Astrocyte (in vitro differentiated cells and primary cell): ENCODE results near the gene GRAMD4. TPM values are rescaled to one million over a fixed set of nuclear protein-coding genes. Genes with fewer than 3 reads are reported as not detected.
"Not testable (repeated sequence)": the region's sequence is repeated elsewhere in the genome, so short reads cannot be mapped to it uniquely, and the experiment has no call there.

Experiments
- DNase-seq: peaks from one replicate; pipeline ENCODE4 v3.0.0-alpha.2; 2010; ENCODE audit warnings: low read depth
- FAIRE-seq: peaks from 2 replicates; lab custom pipeline; 2011; peaks lifted over from hg19 to GRCh38; lab: Jason Lieb, UNC
- H2AFZ ChIP-seq: 2 replicates; pipeline ENCODE4 v1.6.0; 2012; ENCODE audit warnings: low read depth, low read length, inconsistent platforms
- H3K27ac ChIP-seq: 2 replicates; pipeline ENCODE4 v1.5.1; 2011; ENCODE audit warnings: low read depth, low read length, inconsistent platforms
- H3K27me3 ChIP-seq: 2 replicates; pipeline ENCODE4 v1.6.0; 2011; ENCODE audit warnings: low read length, inconsistent platforms; ENCODE audit not compliant: insufficient read depth
- H3K36me3 ChIP-seq: 2 replicates; pipeline ENCODE4 v1.5.1; 2011; ENCODE audit warnings: low read length, inconsistent platforms; ENCODE audit not compliant: insufficient read depth
- H3K4me1 ChIP-seq: 2 replicates; pipeline ENCODE4 v1.5.1; 2011; ENCODE audit warnings: low read length, inconsistent platforms; ENCODE audit not compliant: insufficient read depth
- H3K4me2 ChIP-seq: 2 replicates; pipeline ENCODE4 v1.6.0; 2012; ENCODE audit warnings: low read length, inconsistent platforms
- H3K4me3 ChIP-seq: 2 replicates; pipeline ENCODE4 v1.5.1; 2011; ENCODE audit warnings: low read depth, mild to moderate bottlenecking, low read length, inconsistent platforms; ENCODE audit not compliant: insufficient read depth
- H3K79me2 ChIP-seq: 2 replicates; pipeline ENCODE4 v1.6.0; 2012; ENCODE audit warnings: mild to moderate bottlenecking, low read length, inconsistent platforms; ENCODE audit not compliant: insufficient read depth
- H3K9ac ChIP-seq: 2 replicates; pipeline ENCODE4 v1.6.0; 2012; ENCODE audit warnings: mild to moderate bottlenecking, low read length, inconsistent platforms
- H3K9me3 ChIP-seq: 2 replicates; pipeline ENCODE4 v1.5.1; 2012; ENCODE audit warnings: low read depth, mild to moderate bottlenecking, low read length, inconsistent platforms; ENCODE audit not compliant: insufficient read depth
- H4K20me1 ChIP-seq: 2 replicates; pipeline ENCODE4 v1.6.0; 2012; ENCODE audit warnings: low read length, inconsistent platforms; ENCODE audit not compliant: insufficient read depth
- H3K27ac Mint-ChIP-seq: one replicate; pipeline ENCODE4 v1.8.0; 2021; ENCODE audit warnings: mild to moderate bottlenecking, mixed read lengths; ENCODE audit not compliant: unreplicated experiment
- H3K27me3 Mint-ChIP-seq: one replicate; pipeline ENCODE4 v1.8.0; 2021; ENCODE audit warnings: low read depth, mixed read lengths; ENCODE audit not compliant: unreplicated experiment
- H3K36me3 Mint-ChIP-seq: one replicate; pipeline ENCODE4 v1.8.0; 2021; ENCODE audit warnings: low read depth, mixed read lengths; ENCODE audit not compliant: unreplicated experiment
- H3K4me1 Mint-ChIP-seq: one replicate; pipeline ENCODE4 v1.8.0; 2021; ENCODE audit warnings: low read depth, mixed read lengths; ENCODE audit not compliant: unreplicated experiment
- H3K4me3 Mint-ChIP-seq: one replicate; pipeline ENCODE4 v1.8.0; 2021; ENCODE audit warnings: mild to moderate bottlenecking, moderate library complexity, mixed read lengths; ENCODE audit not compliant: unreplicated experiment
- H3K9me3 Mint-ChIP-seq: one replicate; pipeline ENCODE4 v1.8.0; 2021; ENCODE audit warnings: mild to moderate bottlenecking, mixed read lengths; ENCODE audit not compliant: unreplicated experiment
- EZH2 ChIP-seq: IDR thresholded peaks from 2 replicates; pipeline ENCODE4 v1.6.1; 2012; ENCODE audit warnings: mild to moderate bottlenecking, low read length, inconsistent platforms; ENCODE audit not compliant: insufficient read depth
- total RNA-seq: library from RNA; stranded (reverse); gene quantifications from 2 replicates; pipeline ENCODE4 v1.2.1, GENCODE V29; 2021
- TF ChIP-seq, protein P1 (sequence below): IDR thresholded peaks from 2 replicates; pipeline ENCODE4 v1.5.1; 2011; ENCODE audit warnings: low read depth, mild to moderate bottlenecking, inconsistent platforms, low read length, moderate library complexity; ENCODE audit not compliant: insufficient read depth

Gene GRAMD4
- total RNA-seq, 1 donor from 2014 or later: 17.8 TPM

DNA sequence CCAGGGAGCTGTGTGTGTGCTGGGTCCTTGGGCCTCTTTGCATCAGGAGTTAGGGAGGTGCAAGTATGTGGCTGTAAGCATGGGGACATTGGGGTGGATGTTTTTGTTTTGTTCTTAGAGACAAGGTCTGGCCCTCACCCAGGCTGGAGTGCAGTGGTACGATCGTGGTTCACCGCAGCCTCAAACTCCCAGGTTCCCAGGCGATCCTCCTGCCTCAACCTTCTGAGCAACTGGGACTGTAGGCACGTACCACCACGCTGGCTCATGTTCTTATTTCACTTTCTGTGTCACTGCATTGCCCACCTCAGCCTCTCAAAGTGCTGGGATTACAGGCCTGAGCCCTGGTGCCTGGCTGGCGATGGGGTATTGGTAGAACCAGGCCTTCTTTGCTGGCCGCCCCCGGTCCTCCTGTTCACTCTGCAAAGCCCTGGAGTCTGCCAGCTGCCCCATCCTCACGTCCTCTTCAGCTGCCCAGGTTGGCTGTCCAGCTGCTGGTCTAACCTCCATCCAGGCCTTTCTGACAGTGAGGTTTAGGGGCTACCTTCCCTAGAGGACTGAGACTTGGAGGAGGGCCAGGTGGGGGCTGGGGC lies 851 bp upstream of the GRAMD4 start:
- no peak for FAIRE-seq
- Mint-ChIP-seq H3K9me3 (no peaks in the 10 kb centered on the region), H3K4me3 (no peak overlapping the region), H3K27ac (no peak overlapping the region), H3K27me3 (no peaks in the 10 kb centered on the region), H3K4me1 (peaks cover 7% of the 10 kb centered on the region), H3K36me3 (no peaks in the 10 kb centered on the region)
- Histone ChIP-seq H3K4me2 (no peak overlapping the region), H3K9me3 (no peaks in the 10 kb centered on the region), H3K36me3 (no peaks in the 10 kb centered on the region), H3K9ac (no peak overlapping the region), H2AFZ (no peak overlapping the region), H3K4me1 (peaks cover 12% of the 10 kb centered on the region), H3K27me3 (no peaks in the 10 kb centered on the region), H3K27ac (no peak overlapping the region), H4K20me1 (peaks cover 37% of the 10 kb centered on the region), H3K4me3 (no peak overlapping the region), H3K79me2 (peaks cover 12% of the 10 kb centered on the region)
- DNase-seq: peak; percentile 30
- TF ChIP-seq, protein P1, sequence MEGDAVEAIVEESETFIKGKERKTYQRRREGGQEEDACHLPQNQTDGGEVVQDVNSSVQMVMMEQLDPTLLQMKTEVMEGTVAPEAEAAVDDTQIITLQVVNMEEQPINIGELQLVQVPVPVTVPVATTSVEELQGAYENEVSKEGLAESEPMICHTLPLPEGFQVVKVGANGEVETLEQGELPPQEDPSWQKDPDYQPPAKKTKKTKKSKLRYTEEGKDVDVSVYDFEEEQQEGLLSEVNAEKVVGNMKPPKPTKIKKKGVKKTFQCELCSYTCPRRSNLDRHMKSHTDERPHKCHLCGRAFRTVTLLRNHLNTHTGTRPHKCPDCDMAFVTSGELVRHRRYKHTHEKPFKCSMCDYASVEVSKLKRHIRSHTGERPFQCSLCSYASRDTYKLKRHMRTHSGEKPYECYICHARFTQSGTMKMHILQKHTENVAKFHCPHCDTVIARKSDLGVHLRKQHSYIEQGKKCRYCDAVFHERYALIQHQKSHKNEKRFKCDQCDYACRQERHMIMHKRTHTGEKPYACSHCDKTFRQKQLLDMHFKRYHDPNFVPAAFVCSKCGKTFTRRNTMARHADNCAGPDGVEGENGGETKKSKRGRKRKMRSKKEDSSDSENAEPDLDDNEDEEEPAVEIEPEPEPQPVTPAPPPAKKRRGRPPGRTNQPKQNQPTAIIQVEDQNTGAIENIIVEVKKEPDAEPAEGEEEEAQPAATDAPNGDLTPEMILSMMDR: no peak
- no peak for TF ChIP-seq EZH2

DNA sequence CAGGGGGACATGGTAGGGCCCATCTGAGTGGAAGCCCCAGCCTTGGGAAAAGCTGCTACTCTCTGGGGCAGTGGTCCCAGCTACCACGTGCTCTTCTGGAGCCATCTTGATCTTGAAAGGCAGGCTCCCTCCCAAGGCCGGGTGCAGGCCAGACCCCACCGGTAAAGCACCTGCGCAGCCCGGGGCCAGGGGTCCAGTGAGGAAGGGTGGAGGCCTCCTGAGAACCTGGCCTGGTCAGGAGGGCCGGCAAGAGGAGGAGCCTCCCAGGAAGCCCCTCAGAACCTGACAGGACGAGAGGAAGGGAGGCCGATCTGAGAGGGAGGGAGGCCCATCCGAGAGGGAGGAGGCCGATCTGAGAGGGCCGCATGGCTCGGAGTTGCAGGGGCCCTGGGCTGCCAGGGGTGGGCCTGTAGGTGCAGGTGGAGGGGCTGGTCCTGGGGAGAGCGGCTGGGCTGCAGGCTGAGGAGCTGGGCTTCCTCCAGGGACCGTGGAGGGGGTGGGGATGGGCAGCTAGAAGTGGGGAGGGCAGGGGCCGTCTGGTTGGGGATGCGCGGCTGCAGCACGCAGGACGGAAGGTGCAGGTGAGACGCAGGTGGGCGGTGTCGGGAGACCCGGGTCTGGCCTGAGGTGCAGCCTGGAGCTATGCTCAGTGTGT lies 529 bp downstream of the GRAMD4 start:
- TF ChIP-seq EZH2: no peak
- TF ChIP-seq, protein P1: no peak
- no peak for DNase-seq
- H3K79me2 ChIP-seq: peaks cover 7% of the 10 kb centered on the region
- FAIRE-seq: no peak
- H3K36me3 ChIP-seq: no peaks in the 10 kb centered on the region
- H3K9ac ChIP-seq: no peak overlapping the region
- H2AFZ ChIP-seq: no peak overlapping the region
- Mint-ChIP-seq H3K4me3 (no peak overlapping the region), H3K9me3 (no peaks in the 10 kb centered on the region), H3K4me1 (peaks cover 7% of the 10 kb centered on the region), H3K27me3 (no peaks in the 10 kb centered on the region), H3K36me3 (no peaks in the 10 kb centered on the region), H3K27ac (no peak overlapping the region)
- no peaks in the 10 kb centered on the region for H3K27me3 ChIP-seq
- no peaks in the 10 kb centered on the region for H3K9me3 ChIP-seq
- peaks cover 12% of the 10 kb centered on the region for H3K4me1 ChIP-seq
- H3K4me3 ChIP-seq: no peak overlapping the region
- no peak overlapping the region for H3K27ac ChIP-seq
- no peak overlapping the region for H3K4me2 ChIP-seq
- H4K20me1 ChIP-seq: peaks cover 39% of the 10 kb centered on the region

DNA sequence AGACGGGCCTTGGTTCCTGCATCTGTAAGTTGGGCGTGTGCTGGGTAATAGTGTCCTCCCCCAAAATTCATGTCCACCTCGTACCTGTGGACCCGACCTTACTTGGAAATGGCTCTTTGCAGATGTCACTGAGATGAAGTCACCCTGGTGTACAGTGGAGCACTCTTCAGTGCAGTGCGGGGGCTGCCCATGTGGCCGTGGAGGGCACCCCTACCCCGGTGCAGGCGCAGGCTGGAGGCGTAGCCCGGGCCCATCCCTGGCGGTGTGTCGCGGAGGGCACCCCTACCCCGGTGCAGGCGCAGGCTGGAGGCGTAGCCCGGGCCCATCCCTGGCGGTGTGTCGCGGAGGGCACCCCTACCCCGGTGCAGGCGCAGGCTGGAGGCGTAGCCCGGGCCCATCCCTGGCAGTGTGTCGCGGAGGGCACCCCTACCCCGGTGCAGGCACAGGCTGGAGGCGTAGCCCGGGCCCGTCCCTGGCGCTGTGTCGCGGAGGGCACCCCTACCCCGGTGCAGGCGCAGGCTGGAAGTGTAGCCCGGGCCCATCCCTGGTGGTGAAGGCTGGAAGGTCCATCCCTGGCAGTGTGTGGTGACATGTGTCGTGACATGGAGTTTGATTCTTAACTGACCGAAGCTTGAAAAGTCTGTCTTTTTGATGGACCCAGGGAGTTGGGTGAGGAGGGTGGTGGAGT lies 1.2 kb downstream of the GRAMD4 start:
- not testable (repeated sequence) for H2AFZ ChIP-seq, DNase-seq, H3K27me3 Mint-ChIP-seq, H3K36me3 Mint-ChIP-seq, H3K9me3 Mint-ChIP-seq, H3K9ac ChIP-seq, H3K36me3 ChIP-seq, H3K4me1 Mint-ChIP-seq, H3K27ac ChIP-seq, FAIRE-seq, H3K4me2 ChIP-seq, H3K4me3 Mint-ChIP-seq, H3K27me3 ChIP-seq, H3K79me2 ChIP-seq, H3K4me3 ChIP-seq, H3K9me3 ChIP-seq, H3K27ac Mint-ChIP-seq
- Histone ChIP-seq H3K4me1 (peaks cover 12% of the 10 kb centered on the region), H4K20me1 (peaks cover 39% of the 10 kb centered on the region)
